Superior temporal gyrus (tissue), 1 donor: ENCODE measurements around the gene SRSF8.
"Not testable (repeated sequence)": the region's sequence is repeated elsewhere in the genome, so short reads cannot be mapped to it uniquely, and the experiment has no call there.

ENCODE experiments used
- DNase-seq: peaks from one replicate; pipeline ENCODE4 v3.0.0-alpha.2; 2016; ENCODE audit errors: extremely low spot score

Gene SRSF8

DNA sequence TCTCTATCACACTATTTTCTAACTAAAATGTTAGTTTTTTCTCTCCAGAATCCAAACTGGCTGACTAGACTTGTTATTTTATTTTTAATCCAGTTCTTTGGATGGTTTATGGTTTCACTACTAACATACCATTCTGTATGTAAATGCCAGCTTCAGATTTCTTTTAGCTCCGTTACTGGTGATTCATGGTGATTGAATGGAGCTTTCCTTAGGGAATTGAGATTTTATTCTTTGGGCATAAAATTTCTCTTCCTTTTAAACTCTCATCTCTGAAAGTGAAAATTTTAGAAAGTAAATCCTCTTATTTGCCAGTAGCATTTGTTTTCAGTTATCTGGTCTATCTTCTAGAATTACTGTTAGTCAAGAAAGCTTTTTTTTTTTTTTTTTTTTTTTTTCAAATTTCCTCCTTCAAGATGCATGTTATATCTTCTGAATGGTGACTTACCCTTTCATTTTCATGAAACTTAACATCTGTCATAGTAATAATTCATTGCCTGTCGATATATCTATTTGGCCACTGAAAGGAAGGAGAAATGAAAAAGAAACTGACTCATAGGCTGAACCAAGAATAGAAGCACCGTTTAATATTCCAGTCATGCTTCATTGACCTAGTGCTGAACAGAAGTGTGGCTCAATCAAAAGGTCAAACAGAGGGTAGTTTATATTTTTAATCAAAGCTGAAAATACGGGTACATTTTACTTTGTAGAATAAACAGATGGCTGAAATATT lies 29.3 kb downstream of the SRSF8 start:
- no peak for DNase-seq

DNA sequence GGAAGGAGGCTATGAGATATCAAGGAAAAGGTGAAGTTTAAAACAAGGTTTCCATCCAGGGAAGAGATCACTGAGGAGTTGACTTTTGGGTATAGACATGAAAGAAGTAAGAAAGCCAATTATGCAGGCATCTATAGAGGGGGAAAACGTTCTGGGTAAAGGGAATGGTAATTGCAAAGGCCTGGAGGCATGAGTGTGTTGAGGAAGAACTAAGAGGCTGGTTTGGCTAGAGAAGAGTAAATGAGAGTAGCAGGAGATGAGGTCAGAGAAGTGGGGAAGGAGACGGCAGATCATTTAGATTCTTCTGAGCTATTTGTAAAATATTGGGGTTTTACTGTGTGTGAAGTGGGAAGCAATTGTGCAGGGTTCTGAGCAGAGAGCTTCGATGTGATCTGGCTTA lies 30.5 kb downstream of the SRSF8 start:
- no peak for DNase-seq

DNA sequence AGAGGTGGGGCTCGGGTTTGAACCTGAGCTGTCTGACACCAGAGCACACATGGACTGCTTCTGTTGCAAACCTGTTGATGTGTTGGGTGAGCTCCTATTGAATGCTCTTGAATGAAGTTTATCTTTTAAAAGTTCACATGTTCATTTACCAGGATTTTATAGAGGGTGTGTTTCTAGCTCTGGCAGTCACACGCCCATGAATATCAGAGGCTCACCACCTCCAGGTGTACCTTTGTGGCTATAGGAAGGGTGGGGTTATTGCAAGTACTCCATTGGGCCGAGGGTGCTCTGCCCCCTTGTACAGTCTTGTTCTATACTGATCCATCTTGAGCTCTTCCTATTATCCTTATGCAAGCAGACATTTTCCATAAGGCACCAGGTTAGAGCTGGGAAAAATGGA lies 32.1 kb downstream of the SRSF8 start:
- no peak for DNase-seq

DNA sequence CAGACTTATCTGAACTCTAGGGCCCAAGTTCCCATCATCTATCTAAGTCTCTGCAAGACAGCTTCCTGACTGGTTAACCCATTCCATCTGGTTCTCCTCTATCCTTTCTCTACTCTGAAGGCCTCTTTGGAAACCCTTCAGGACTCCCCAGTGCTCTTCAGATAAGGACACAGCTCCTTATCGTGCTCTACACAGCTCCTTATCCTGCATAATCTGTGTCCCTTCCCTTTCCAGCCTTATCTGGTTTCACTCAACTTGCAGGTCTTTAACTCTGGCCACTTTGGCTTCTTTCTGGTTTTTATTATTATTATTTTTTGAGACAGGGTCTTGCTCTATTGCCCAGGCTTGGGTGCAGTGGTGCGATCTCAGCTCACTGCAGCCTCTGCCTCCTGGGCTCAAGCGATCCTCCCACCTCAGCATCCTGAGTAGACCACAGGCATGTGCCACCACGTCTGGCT lies 33.5 kb downstream of the SRSF8 start:
- no peak for DNase-seq

DNA sequence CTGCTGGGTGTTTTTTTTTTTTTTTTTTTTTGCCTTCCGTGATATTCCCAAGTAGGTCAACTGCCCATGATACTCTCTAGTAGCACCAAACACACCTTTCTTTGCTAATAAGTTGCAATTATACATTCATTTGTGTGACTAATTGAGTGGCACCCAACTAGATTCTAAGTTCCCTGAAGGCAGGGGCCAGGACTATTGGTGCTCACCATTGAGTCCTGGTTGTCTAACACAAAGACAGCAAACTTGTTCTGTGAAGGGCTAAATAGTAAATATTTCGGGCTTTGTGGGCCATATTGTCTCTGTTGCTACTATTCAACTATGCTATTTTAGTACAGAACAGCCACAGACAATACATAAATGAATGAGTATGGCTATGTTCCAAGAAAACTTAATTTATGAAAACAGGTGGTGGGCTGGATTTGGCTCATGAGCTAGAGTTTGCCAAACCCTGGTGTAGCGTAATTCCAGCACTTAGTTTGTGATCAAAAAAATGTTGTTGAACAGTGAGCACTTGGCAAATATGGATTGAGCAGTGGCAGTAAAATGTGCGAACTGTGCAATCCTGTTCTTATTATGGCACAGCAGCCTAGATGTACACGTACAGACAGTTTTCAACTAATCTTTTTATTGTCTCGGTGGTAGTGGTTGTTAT lies 34.3 kb downstream of the SRSF8 start:
- DNase-seq, result no peak

DNA sequence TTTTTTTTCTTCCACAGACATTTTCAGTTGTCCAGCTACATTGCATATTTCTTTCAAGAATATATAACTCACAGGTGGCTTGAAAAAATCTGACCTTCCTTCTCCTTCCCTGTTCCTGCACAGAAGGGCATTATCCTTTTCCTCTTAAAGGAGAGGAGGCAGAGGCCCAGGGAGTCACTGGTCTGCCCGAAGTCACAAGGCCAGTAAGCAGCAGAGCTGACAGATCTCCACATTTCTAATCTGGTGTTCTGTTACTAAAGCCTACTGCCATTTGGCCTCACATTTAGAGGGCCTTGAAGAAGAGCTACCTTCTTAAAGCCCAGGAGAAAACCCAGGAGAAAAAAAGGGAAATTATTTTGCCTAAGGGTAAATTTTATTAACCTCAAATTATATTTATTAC lies 35.2 kb downstream of the SRSF8 start:
- no peak for DNase-seq

DNA sequence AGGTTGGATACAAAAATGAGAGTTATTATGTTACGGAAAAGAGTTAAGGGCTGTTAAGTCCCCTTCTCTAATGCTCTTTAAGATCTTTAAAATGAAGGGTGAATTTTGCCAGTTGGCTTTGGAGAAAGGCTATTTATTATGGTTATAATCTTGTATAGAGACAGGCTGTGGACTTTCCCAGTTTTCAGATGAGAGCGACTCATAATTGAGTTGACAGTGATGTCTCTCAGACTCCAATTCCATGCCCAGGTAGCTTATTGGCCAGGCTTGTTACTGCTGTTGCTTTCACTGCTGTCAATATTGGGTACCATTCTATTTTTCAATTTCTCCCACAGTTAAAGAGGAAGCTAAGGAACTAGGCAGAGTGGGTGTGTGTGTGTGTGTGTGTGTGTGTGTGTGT lies 36.0 kb downstream of the SRSF8 start:
- no peak for DNase-seq

DNA sequence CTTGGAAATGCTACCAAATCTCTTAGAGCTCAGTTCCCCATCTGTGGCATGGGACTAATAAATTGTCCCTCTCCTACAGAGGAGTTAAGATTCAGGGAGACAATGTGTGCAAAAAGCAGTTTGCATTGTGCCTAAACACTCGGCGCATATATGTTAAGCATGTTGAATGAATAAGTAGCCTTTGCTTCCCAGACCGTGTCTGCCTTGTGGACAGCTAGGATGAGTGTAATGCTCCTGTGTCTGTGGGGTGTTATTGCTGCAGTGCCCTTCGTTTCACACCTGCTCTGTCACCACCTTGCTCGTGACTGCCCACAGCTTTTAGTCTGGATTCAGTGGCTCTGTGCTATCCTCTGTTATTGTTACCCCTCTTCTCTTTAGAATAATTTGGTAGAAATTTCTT lies 37.0 kb downstream of the SRSF8 start:
- DNase-seq, result no peak

DNA sequence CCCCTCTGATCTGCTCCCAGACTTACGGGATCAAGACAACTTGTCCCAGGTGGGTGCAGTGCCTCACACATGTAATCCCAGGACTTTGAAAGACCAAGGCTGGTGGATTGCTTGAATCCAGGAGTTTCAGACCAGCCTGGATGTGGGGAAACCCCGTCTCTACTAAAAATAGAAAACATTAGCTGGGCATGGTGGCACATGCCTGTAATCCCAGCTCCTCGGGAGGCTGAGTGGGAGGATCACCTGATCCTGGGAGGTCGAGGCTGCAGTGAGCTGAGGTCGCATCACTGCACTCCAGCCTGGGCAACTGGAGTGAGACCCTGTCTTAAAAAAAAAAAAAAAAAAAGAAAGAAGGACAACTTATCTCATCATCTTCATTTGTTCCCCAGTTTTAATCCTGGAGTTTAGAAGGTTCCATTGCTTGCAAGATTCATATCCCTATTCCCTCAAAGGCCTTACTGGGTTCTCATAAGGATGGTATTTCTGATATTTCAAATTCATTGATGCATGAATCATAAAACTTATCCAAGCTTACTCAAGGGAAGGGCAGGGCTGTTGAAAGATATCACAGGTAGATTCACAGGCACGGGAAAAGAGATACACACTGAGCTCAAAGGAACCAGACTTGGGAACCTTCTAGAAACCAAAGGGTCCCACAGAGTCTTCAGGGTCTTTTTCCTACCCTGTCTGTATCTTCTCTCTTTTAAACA lies 37.6 kb downstream of the SRSF8 start:
- DNase-seq, result no peak

DNA sequence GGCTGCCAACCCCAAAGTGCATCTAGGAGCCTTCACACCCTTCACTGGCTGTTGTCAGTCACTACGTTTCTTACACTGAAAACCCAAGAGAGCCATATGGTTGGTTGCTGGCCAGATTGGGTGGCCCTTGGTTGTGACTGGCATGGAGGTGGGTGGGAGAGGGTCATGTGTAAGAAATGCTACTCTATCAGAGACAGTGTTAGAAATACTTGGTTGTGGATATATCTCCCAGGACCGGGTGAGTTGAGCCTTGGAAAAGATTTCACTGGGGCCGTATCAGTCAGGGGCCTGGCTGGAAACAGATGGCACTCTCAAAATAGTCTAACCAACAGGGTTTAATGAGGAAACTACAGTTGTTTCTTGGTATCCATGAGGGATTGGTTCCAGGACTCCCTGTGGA lies 38.1 kb downstream of the SRSF8 start:
- no peak for DNase-seq

DNA sequence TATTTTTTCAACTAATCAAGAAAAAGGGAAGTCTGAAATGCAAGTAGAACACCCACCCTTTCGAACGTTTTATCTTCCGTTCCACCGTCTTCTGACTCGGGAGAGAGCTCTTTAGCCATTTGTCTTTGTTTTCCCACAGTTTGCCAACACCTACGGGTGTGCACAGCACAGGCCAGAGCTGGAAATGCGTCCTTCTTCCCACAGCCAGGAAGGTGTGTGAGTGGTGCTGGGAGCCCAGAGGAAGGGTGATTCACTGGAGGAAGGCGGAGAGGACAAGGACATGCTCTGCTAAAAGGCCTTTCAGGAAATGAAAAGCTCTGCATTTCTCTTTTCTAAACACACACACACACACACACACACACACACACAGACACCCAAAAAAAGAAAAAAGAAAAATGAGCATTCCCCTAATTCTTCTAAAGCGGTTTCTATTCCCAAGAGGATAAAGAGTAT lies 41.5 kb downstream of the SRSF8 start:
- DNase-seq, result peak; percentile 52

DNA sequence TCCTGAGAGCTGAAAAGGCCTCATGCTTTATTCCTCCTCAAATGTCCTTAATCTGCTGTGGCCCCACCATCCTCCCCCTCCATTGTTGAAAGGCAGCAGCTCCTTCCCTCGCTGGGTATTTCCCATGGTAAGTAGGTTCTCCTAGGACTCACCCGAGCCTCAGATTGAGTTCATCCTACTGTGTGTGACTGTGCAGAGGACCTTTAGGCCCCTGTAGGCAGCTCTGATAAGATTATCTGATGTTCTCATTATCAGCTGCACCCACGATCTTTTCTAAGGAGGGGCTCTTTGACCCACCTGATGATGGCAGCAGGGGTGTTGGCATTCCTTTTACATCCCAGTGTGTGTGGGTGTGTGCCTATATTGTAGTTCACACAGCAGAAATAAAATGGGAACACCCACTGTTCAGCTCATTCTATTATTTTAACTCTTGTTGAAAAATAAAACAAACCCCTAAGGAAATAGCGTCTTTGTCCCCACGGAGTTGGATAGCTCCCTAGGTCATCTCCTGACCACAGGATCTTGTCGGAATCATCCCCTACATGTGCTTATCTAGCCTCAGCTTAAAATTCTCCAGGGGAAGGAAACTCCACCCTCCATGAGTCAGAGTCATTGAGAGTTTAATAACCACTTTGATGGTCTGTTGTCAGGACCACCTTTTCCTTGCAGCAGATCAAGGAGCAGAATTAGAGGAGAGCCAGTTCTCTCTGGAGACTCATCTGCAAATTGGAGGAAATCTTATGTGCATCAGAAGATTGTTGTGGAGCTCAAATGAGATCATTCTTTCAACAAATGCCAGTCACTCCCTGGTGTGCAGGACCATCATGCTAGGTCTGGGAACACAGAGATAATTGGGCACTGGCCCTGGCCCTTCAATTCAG lies 42.2 kb downstream of the SRSF8 start:
- no peak for DNase-seq

DNA sequence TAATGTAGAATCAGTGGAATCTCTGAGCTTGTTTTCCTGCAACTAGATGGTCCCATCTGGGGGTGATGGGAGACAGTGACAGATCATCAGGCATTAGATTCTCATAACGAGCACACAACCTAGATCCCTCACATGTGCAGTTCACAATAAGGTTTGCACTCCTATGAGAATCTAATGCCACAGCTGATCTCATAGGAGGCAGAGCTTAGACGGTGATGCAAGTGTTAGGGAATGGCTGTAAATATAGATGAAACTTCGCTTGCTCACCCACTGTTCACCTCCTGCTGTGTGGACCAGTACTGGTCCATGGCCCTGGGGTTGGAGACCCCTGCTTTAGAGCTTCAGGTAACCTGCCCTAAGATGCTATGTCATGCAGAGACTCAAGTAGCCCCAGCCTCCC lies 44.8 kb downstream of the SRSF8 start:
- not testable (repeated sequence) for DNase-seq

DNA sequence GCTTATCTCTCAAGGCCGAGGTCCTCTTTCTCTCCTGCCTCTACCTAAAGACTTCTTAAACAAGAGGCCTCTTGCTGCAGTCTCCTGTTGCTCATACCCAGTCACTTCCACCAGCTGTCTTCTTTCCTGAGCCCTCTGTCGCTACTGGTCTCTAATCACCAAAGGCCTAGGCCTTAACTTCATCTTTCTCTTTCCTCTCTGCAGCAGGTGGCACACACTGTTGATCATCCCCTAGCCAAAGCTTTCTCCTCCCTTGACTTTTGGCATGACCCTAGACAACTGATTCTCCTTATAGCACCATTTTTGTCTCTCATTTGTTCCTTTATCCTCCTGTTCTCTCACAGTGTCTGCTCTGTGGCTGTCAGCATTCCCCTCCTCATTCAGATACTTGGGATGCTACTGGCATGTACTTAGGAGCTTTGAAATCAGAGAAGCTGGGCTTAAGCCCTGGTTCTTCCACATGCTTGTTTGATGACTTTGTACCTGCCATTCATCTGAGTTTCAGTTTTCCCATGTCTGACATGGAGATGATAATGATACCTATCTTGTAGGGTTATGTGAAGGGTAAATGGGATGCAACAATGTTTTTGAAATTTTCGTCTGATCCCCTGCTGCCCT lies 45.3 kb downstream of the SRSF8 start:
- DNase-seq, result no peak

DNA sequence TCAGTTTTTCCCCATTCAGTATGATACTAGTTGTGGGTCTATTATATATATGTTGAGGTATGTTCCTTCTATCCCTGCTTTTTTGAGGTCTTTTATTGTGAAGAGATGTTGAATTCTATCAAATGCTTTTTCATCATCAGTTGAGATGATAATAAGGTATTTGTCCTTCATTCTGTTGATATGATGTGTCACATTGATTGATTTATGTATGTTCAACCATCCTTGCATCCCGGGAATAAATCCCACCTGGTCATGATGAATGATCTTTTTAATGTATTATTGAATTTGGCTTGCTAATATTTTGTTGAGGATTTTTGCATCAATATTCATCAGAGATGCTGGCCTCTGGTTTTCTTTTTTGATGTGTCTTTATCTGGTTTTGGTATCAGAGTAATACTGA lies 48.9 kb downstream of the SRSF8 start:
- DNase-seq, result no peak

DNA sequence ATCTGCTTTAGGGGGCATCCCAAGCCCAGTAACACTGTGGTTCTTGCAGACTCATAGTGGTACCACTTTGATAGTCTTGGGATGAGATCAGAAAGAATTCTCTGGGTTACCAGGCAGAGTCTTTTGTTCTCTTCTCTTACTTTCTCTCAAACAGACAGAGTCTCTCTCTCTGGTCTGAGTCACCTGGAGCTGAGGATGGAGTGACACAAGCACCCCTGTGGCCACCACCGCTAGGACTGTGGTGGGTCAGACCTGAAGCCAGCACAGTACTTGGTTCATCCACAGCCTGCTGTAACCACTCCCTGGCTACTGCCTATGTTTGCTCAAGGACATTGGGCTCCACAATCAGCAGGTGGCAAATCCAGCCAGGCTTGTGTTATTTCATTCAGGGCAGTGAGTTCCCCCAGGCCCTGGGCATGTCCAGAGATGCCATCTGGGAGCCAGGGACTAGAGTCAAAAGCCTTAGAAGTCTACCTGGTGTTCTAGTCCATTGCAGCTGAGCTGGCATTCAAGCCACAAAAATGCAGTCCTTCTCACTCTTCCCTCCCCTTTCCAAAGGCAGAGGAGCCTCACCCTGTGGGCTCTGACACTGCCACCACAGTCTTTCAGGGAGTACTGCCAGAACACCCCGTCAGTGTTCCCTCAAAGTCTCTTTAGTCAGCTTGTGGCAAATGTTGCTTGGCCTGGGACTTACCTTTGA lies 52.8 kb downstream of the SRSF8 start:
- DNase-seq, result no peak
